Keratinocyte (primary cell): ENCODE results near the gene FAF1. TPM values are rescaled to one million over a fixed set of nuclear protein-coding genes. Genes with fewer than 3 reads are reported as not detected.
A peak's percentile ranks its signal among the peaks of the same experiment; 100 is the strongest.

ENCODE experiments used
- DNase-seq: peaks from one replicate; pipeline ENCODE4 v3.0.0-alpha.2; 2011; ENCODE audit warnings: low read depth, missing footprints, low spot score
- FAIRE-seq: peaks from 2 replicates; lab custom pipeline; 2011; peaks lifted over from hg19 to GRCh38; lab: Jason Lieb, UNC
- H2AFZ ChIP-seq: 2 replicates; pipeline ENCODE4 v1.6.0; 2012; ENCODE audit warnings: low read length, control low read depth, inconsistent platforms; ENCODE audit not compliant: control insufficient read depth
- H3K27ac ChIP-seq: 2 replicates; pipeline ENCODE4 v1.5.1; 2011; ENCODE audit warnings: low read length; ENCODE audit not compliant: control insufficient read depth, insufficient read depth
- H3K27me3 ChIP-seq: 3 replicates; pipeline ENCODE4 v1.6.0; 2011; ENCODE audit warnings: low read length; ENCODE audit not compliant: control insufficient read depth, insufficient read depth; ENCODE audit errors: extremely low read depth
- H3K36me3 ChIP-seq, 2 experiments: 2 replicates in 1 of 2; 3 replicates in 1 of 2; pipeline ENCODE4 v1.5.1; 2011; ENCODE audit warnings: low read length in 2 of 2, mild to moderate bottlenecking in 1 of 2; ENCODE audit not compliant: control insufficient read depth in 2 of 2, insufficient read depth in 2 of 2; ENCODE audit errors: extremely low read depth in 1 of 2
- H3K4me1 ChIP-seq: 3 replicates; pipeline ENCODE4 v1.5.1; 2011; ENCODE audit warnings: low read length; ENCODE audit not compliant: control insufficient read depth, insufficient read depth; ENCODE audit errors: extremely low read depth
- H3K4me2 ChIP-seq: 3 replicates; pipeline ENCODE4 v1.6.0; 2011; ENCODE audit warnings: low read depth, low read length; ENCODE audit not compliant: control insufficient read depth, insufficient read depth; ENCODE audit errors: extremely low read depth
- H3K4me3 ChIP-seq, 3 experiments: fragments of 200-600 bp in 1 of 3; sonication (generic) in 1 of 3; 2 replicates in 2 of 3; 3 replicates in 1 of 3; pipeline ENCODE4 v1.5.1; 2011 to 2016; ENCODE audit warnings: low read length in 3 of 3, mild to moderate bottlenecking in 3 of 3, control low read depth in 2 of 3, inconsistent platforms in 1 of 3, low read depth in 1 of 3, mixed read lengths in 1 of 3, mixed run types in 1 of 3, moderate library complexity in 1 of 3; ENCODE audit not compliant: control insufficient read depth in 2 of 3, insufficient read depth in 2 of 3; ENCODE audit errors: extremely low read depth in 1 of 3
- H3K79me2 ChIP-seq: 2 replicates; pipeline ENCODE4 v1.6.0; 2012; ENCODE audit warnings: low read length; ENCODE audit not compliant: control insufficient read depth, insufficient read depth
- H3K9ac ChIP-seq: 3 replicates; pipeline ENCODE4 v1.6.0; 2011; ENCODE audit warnings: low read length; ENCODE audit not compliant: control insufficient read depth, insufficient read depth; ENCODE audit errors: extremely low read depth
- H3K9me1 ChIP-seq: 3 replicates; pipeline ENCODE4 v1.6.0; 2011; ENCODE audit warnings: low read length; ENCODE audit not compliant: control insufficient read depth, insufficient read depth; ENCODE audit errors: extremely low read depth
- H3K9me3 ChIP-seq: 2 replicates; pipeline ENCODE4 v1.5.1; 2012; ENCODE audit warnings: low read depth, low read length; ENCODE audit not compliant: control insufficient read depth
- H4K20me1 ChIP-seq: 3 replicates; pipeline ENCODE4 v1.6.0; 2011; ENCODE audit warnings: low read length; ENCODE audit not compliant: control insufficient read depth, insufficient read depth; ENCODE audit errors: extremely low read depth
- CTCF ChIP-seq, 3 experiments: IDR thresholded peaks in 1 of 3; conservative IDR thresholded peaks in 1 of 3; optimal IDR thresholded peaks in 1 of 3; 2 replicates in 2 of 3; 3 replicates in 1 of 3; pipeline versions ENCODE3 to v1.5.1; 2011; ENCODE audit warnings: low read length in 3 of 3, mild to moderate bottlenecking in 3 of 3, moderate library complexity in 2 of 3, control low read depth in 1 of 3, inconsistent platforms in 1 of 3; ENCODE audit not compliant: insufficient read depth in 2 of 3; ENCODE audit errors: extremely low read depth in 1 of 3
- EZH2 ChIP-seq: IDR thresholded peaks from one replicate; pipeline ENCODE4 v1.6.1; 2012; ENCODE audit warnings: inconsistent platforms, mild to moderate bottlenecking, low read length, moderate library complexity
- dilution Hi-C: fragments of 300-500 bp; cut with MboI; formaldehyde crosslinking; loops from one replicate; pipeline ENCODE4 v1.7.0; 2020; ENCODE audit warnings: low sequenced_read_pairs; ENCODE audit not compliant: extremely low pct_ligation_motif_present
- polyA plus RNA-seq, 5 experiments: library from polyadenylated mRNA; depleted of rRNA in 3 of 5; stranded (reverse) in 3 of 5; stranded (forward) in 1 of 5; unstranded in 1 of 5; fragments of >200 nt; gene quantifications; 1 replicate in 1 of 5; 2 replicates in 3 of 5; 3 replicates in 1 of 5; pipeline versions ENCODE4 v1.2.1 to v1.2.3, GENCODE V29; 2011 to 2012; ENCODE audit warnings: missing spikeins in 2 of 5, low read depth in 1 of 5, low replicate concordance in 1 of 5

Gene FAF1
- polyA plus RNA-seq, 1 donor (not counting 4 experiments of a cell fraction or from before 2014, with no cell fraction given), result 33.1 TPM

- H2AFZ ChIP-seq, result no peak overlapping the region
- no peak overlapping the region for H3K4me3 ChIP-seq
- no peaks in the 10 kb centered on the region for H3K9me1 ChIP-seq
- TF ChIP-seq CTCF (optimal IDR thresholded peaks at IDR 0.05 in 1 of 3, IDR thresholded peaks at IDR 0.05 in 1 of 3, conservative IDR thresholded peaks at IDR 0.05 in 1 of 3; ENCODE audit: extremely low read depth in 1 of 3, insufficient read depth in 2 of 3, low read length in 3 of 3), result no peak
- no peak for TF ChIP-seq EZH2
- H3K9me3 ChIP-seq, result no peaks in the 10 kb centered on the region
- H3K4me2 ChIP-seq, result no peak overlapping the region
- dilution Hi-C loops, result no loop called here
- DNase-seq (no peak), FAIRE-seq (peak; percentile 5)
- H3K27ac ChIP-seq, result no peak overlapping the region
- no peaks in the 10 kb centered on the region for H4K20me1 ChIP-seq
- no peaks in the 10 kb centered on the region for H3K27me3 ChIP-seq
- H3K36me3 ChIP-seq, result no peaks in the 10 kb centered on the region
- no peak overlapping the region for H3K9ac ChIP-seq
- H3K4me1 ChIP-seq, result no peaks in the 10 kb centered on the region
- peaks cover 9% of the 10 kb centered on the region for H3K79me2 ChIP-seq
Measured at GRCh38 chr1:50822035-50822776, 137.9 kb downstream of the FAF1 start.

DNA sequence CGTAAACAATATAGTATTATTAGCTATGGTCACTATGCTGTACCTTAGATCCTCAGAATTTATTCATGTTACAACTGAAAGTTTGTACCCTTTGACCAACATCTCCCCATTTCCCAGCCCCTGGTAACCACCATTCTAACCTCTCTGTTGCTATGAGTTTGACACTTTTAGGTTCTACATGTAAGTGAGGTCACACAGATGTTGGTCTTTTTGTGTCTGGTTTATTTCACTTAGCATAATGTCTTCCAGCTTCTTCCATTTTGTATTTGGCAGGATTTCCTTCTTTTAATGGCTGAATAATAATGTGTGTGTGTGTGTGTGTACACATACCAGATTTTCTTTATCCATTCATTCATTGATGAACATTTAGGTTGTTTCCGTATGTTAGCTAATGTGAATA, 139.5 kb downstream of the FAF1 start:
- H3K27ac ChIP-seq, result no peak overlapping the region
- no peak overlapping the region for H3K4me3 ChIP-seq
- DNase-seq (no peak), FAIRE-seq (no peak)
- TF ChIP-seq CTCF (optimal IDR thresholded peaks at IDR 0.05 in 1 of 3, IDR thresholded peaks at IDR 0.05 in 1 of 3, conservative IDR thresholded peaks at IDR 0.05 in 1 of 3; ENCODE audit: extremely low read depth in 1 of 3, insufficient read depth in 2 of 3, low read length in 3 of 3), result no peak
- TF ChIP-seq EZH2, result no peak
- dilution Hi-C loops, result no loop called here
- H4K20me1 ChIP-seq, result no peaks in the 10 kb centered on the region
- H3K36me3 ChIP-seq, result no peaks in the 10 kb centered on the region
- H3K4me2 ChIP-seq, result no peak overlapping the region
- no peaks in the 10 kb centered on the region for H3K9me1 ChIP-seq
- H3K27me3 ChIP-seq, result no peaks in the 10 kb centered on the region
- H3K79me2 ChIP-seq, result peaks cover 9% of the 10 kb centered on the region
- no peak overlapping the region for H3K9ac ChIP-seq
- no peak overlapping the region for H2AFZ ChIP-seq
- H3K4me1 ChIP-seq, result no peaks in the 10 kb centered on the region
- H3K9me3 ChIP-seq, result no peaks in the 10 kb centered on the region
